Fibroblast of lung (primary cell): ENCODE measurements around the gene BTG4.

ENCODE experiments used
- EZH2 ChIP-seq: IDR thresholded peaks from 2 replicates; pipeline ENCODE4 v1.5.1; 2012; ENCODE audit warnings: low read length, control low read depth, mild to moderate bottlenecking; ENCODE audit errors: missing control alignments
- TF ChIP-seq, protein P1 (sequence below), 2 donors: IDR thresholded peaks in 1 of 2; conservative IDR thresholded peaks in 1 of 2; 1 replicate in 1 of 2; 2 replicates in 1 of 2; pipeline ENCODE4 v1.5.1; 2011 to 2012; ENCODE audit warnings: low read length in 2 of 2, control low read depth in 1 of 2, inconsistent platforms in 1 of 2, low read depth in 1 of 2, mild to moderate bottlenecking in 1 of 2

DNA sequence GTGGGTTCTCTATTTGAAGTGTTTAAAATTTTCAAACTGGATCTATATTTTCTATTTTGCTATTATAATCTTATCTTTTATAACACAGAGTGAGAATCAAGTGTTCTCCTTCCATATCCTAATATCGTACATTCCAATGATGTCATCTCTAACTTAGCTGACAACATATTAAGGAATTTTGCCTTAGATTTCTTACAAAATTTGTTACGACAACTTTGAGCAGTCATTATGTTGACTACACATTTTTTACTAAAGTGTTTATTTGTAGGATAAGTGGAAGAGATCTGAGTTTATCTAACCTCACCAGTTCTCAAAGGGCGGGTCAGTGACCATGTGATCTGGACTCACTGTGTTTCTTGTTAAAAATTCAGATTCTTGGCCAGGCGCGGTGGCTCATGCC lies 12.7 kb downstream of the BTG4 start:
- TF ChIP-seq EZH2, result no peak
- TF ChIP-seq, protein P1, sequence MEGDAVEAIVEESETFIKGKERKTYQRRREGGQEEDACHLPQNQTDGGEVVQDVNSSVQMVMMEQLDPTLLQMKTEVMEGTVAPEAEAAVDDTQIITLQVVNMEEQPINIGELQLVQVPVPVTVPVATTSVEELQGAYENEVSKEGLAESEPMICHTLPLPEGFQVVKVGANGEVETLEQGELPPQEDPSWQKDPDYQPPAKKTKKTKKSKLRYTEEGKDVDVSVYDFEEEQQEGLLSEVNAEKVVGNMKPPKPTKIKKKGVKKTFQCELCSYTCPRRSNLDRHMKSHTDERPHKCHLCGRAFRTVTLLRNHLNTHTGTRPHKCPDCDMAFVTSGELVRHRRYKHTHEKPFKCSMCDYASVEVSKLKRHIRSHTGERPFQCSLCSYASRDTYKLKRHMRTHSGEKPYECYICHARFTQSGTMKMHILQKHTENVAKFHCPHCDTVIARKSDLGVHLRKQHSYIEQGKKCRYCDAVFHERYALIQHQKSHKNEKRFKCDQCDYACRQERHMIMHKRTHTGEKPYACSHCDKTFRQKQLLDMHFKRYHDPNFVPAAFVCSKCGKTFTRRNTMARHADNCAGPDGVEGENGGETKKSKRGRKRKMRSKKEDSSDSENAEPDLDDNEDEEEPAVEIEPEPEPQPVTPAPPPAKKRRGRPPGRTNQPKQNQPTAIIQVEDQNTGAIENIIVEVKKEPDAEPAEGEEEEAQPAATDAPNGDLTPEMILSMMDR (conservative IDR thresholded peaks at IDR 0.05 in 1 of 2, IDR thresholded peaks at IDR 0.05 in 1 of 2; ENCODE audit: low read depth in 1 of 2, low read length in 2 of 2), result no peak
